Right lobe of liver (tissue), 4 donors: ENCODE measurements around the gene CDK12.

ENCODE experiments used
- POLR2A ChIP-seq: fragments of 450-650 bp; IDR thresholded peaks from one replicate; pipeline ENCODE4 v1.6.1; 2017; ENCODE audit warnings: antibody characterized with exemption, mild to moderate bottlenecking
- TF ChIP-seq, protein P1 (sequence below), 4 donors: fragments of 200-600 bp in 3 of 4; fragments of 450-650 bp in 1 of 4; IDR thresholded peaks; one replicate each; pipeline versions ENCODE4 v1.5.1 to v1.8.0; 2016 to 2022; ENCODE audit warnings: antibody characterized with exemption in 4 of 4, mild to moderate bottlenecking in 2 of 4
- donor health status: DM: no; HTN: no; CAD: no.
- donor health status: DM: no; HTN: no; CAD: no.
- donor health status: DM: no; HTN: yes; CAD: no.

DNA sequence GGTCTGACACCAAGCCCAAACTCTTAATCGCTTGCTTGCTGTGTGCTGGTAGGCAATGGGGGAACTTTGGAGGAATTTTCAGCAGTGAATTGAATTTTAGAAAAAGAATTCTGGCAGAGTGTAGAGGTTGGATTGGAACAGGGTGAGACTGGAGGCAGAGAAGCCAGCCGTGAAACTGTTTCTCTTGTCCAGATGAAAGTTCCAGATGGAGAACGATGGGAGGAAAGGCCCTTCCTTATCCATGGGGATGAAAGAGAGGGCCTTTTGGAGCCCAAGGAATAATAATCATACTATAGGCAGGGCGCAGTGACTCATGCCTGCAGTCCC is 120.4 kb downstream of the CDK12 start:
- TF ChIP-seq, protein P1, sequence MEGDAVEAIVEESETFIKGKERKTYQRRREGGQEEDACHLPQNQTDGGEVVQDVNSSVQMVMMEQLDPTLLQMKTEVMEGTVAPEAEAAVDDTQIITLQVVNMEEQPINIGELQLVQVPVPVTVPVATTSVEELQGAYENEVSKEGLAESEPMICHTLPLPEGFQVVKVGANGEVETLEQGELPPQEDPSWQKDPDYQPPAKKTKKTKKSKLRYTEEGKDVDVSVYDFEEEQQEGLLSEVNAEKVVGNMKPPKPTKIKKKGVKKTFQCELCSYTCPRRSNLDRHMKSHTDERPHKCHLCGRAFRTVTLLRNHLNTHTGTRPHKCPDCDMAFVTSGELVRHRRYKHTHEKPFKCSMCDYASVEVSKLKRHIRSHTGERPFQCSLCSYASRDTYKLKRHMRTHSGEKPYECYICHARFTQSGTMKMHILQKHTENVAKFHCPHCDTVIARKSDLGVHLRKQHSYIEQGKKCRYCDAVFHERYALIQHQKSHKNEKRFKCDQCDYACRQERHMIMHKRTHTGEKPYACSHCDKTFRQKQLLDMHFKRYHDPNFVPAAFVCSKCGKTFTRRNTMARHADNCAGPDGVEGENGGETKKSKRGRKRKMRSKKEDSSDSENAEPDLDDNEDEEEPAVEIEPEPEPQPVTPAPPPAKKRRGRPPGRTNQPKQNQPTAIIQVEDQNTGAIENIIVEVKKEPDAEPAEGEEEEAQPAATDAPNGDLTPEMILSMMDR (IDR thresholded peaks at IDR 0.05): no peak
- no peak for TF ChIP-seq POLR2A
